GM23338 (cell line): Measurements from ENCODE around the gene FNDC3B. TPM values are rescaled to one million over a fixed set of nuclear protein-coding genes. Genes with fewer than 3 reads are reported as not detected.

Experiments
- ATAC-seq: fragments of 200-7000 bp; cut with Tn5 transposase; 3 replicates; pipeline ENCODE4 v1.9.1; 2020
- DNase-seq: peaks from one replicate; pipeline ENCODE4 v3.0.0-alpha.2; 2015; ENCODE audit warnings: low spot score
- H2AFZ ChIP-seq: fragments of 200-600 bp; sonication (generic); 2 replicates; pipeline ENCODE4 v1.8.0; 2016; ENCODE audit warnings: antibody characterized with exemption, mild to moderate bottlenecking, moderate library complexity
- H3F3A ChIP-seq: fragments of 200-600 bp; sonication (generic); replicated peaks from 2 replicates; pipeline ENCODE4 v1.8.0; 2017; ENCODE audit warnings: antibody characterized with exemption, mixed run types, low read depth
- H3K27ac ChIP-seq: fragments of 200-600 bp; sonication (generic); 2 replicates; pipeline ENCODE4 v1.6.1; 2016; ENCODE audit warnings: low read depth
- H3K27me3 ChIP-seq: fragments of 200-600 bp; sonication (generic); 2 replicates; pipeline ENCODE4 v1.8.0; 2016; ENCODE audit warnings: mild to moderate bottlenecking, mixed run types, moderate library complexity; ENCODE audit not compliant: insufficient read depth
- H3K36me3 ChIP-seq: fragments of 200-600 bp; sonication (generic); 2 replicates; pipeline ENCODE4 v1.8.0; 2016; ENCODE audit warnings: mild to moderate bottlenecking; ENCODE audit not compliant: insufficient read depth
- H3K4me1 ChIP-seq: fragments of 200-600 bp; sonication (generic); 2 replicates; pipeline ENCODE4 v1.8.0; 2016; ENCODE audit warnings: mild to moderate bottlenecking, moderate library complexity; ENCODE audit not compliant: insufficient read depth
- H3K4me2 ChIP-seq: fragments of 200-600 bp; sonication (generic); 2 replicates; pipeline ENCODE4 v1.7.1; 2017; ENCODE audit warnings: mixed run types
- H3K4me3 ChIP-seq: fragments of 200-600 bp; sonication (generic); 2 replicates; pipeline ENCODE4 v1.6.1; 2016; ENCODE audit warnings: mixed run types
- H3K79me2 ChIP-seq: fragments of 200-600 bp; sonication (generic); replicated peaks from 2 replicates; pipeline ENCODE4 v1.8.0; 2017; ENCODE audit warnings: mild to moderate bottlenecking; ENCODE audit not compliant: insufficient read depth
- H3K9me2 ChIP-seq: fragments of 200-600 bp; sonication (generic); 2 replicates; pipeline ENCODE4 v1.8.0; 2017; ENCODE audit not compliant: insufficient read depth
- H4K20me1 ChIP-seq: fragments of 200-600 bp; sonication (generic); replicated peaks from 2 replicates; pipeline ENCODE4 v1.8.0; 2017; ENCODE audit warnings: mild to moderate bottlenecking; ENCODE audit not compliant: insufficient read depth
- H3K27ac Mint-ChIP-seq: 2 replicates; pipeline ENCODE4 v1.8.0; 2020; ENCODE audit warnings: inconsistent platforms, mild to moderate bottlenecking, moderate library complexity, mixed read lengths
- H3K27me3 Mint-ChIP-seq: 3 replicates; pipeline ENCODE4 v1.8.0; 2022; ENCODE audit warnings: low read depth, mild to moderate bottlenecking, moderate library complexity, mixed read lengths, inconsistent platforms; ENCODE audit not compliant: insufficient read depth, poor library complexity
- H3K36me3 Mint-ChIP-seq: 3 replicates; pipeline ENCODE4 v1.8.0; 2021; ENCODE audit warnings: low read depth, mild to moderate bottlenecking, inconsistent platforms, moderate library complexity, mixed read lengths
- H3K4me1 Mint-ChIP-seq: 3 replicates; pipeline ENCODE4 v1.8.0; 2020; ENCODE audit warnings: mild to moderate bottlenecking, inconsistent platforms, mixed read lengths
- H3K4me3 Mint-ChIP-seq: 3 replicates; pipeline ENCODE4 v1.8.0; 2021; ENCODE audit warnings: moderate library complexity, mild to moderate bottlenecking, inconsistent platforms, mixed read lengths
- H3K9me3 Mint-ChIP-seq: 3 replicates; pipeline ENCODE4 v1.8.0; 2020; ENCODE audit warnings: moderate library complexity, mild to moderate bottlenecking, inconsistent platforms, mixed read lengths
- CREB1 ChIP-seq: fragments of 250-450 bp; sonication (Bioruptor Pico); IDR thresholded peaks from 2 replicates; pipeline ENCODE4 v1.5.0; 2020; ENCODE audit warnings: low read depth, mild to moderate bottlenecking, moderate library complexity
- CTCF ChIP-seq, 2 experiments: fragments of 200-600 bp in 1 of 2; sonication (generic) in 1 of 2; conservative IDR thresholded peaks; 2 replicates each; pipeline versions ENCODE4 v1.5.1 to v1.6.1; 2016 to 2017; ENCODE audit warnings: antibody characterized with exemption in 2 of 2, low read depth in 2 of 2, mild to moderate bottlenecking in 2 of 2, moderate library complexity in 1 of 2
- JUNB ChIP-seq: IDR thresholded peaks from one replicate; pipeline ENCODE4 v1.6.1; 2016; ENCODE audit warnings: antibody characterized with exemption; ENCODE audit not compliant: unreplicated experiment
- NANOG ChIP-seq: IDR thresholded peaks from 2 replicates; pipeline ENCODE4 v1.6.1; 2016; ENCODE audit warnings: antibody characterized with exemption, borderline replicate concordance
- POLR2AphosphoS5 ChIP-seq: IDR thresholded peaks from 2 replicates; pipeline ENCODE4 v1.6.1; 2016; ENCODE audit warnings: antibody characterized with exemption, low read depth
- STAT1 ChIP-seq: IDR thresholded peaks from one replicate; pipeline ENCODE4 v1.6.1; 2016; ENCODE audit warnings: antibody characterized with exemption; ENCODE audit not compliant: unreplicated experiment
- ZNF114 ChIP-seq: fragments of 250-450 bp; sonication (Bioruptor Pico); IDR thresholded peaks from 2 replicates; pipeline ENCODE4 v1.5.0; 2020; ENCODE audit warnings: mild to moderate bottlenecking, moderate library complexity
- ZNF462 ChIP-seq: fragments of 250-450 bp; sonication (Bioruptor Pico); IDR thresholded peaks from 2 replicates; pipeline ENCODE4 v1.5.0; 2020; ENCODE audit warnings: mild to moderate bottlenecking, moderate library complexity
- polyA plus RNA-seq: library from polyadenylated mRNA; unstranded; fragments of >200 nt; fragmentation: Nextera tagmentation; extraction: Ambion mirVana; gene quantifications from 2 replicates; pipeline ENCODE4 v1.2.1, GENCODE V29; 2016
- total RNA-seq: library from RNA; depleted of rRNA; stranded (reverse); fragments of >200 nt; shearing (Covaris generic); gene quantifications from 2 replicates; pipeline ENCODE4 v1.2.3, GENCODE V29; 2014
- TF ChIP-seq, protein P1 (sequence below): IDR thresholded peaks from 2 replicates; pipeline ENCODE4 v1.6.1; 2016; ENCODE audit warnings: antibody characterized with exemption
- TF ChIP-seq, protein P2 (sequence below): IDR thresholded peaks from one replicate; pipeline ENCODE4 v1.6.1; 2018; ENCODE audit warnings: antibody characterized with exemption; ENCODE audit not compliant: unreplicated experiment

The FNDC3B gene
- total and polyA plus RNA-seq, 2 experiments from 2014 or later, result 19.1 to 55.4 TPM

- TF ChIP-seq NANOG (no peak), CTCF (conservative IDR thresholded peaks at IDR 0.05; ENCODE audit: low read depth in 2 of 2) (no peak), ZNF114 (CRISPR knock-in tag) (no peak), POLR2AphosphoS5 (no peak)
- TF ChIP-seq, protein P1, sequence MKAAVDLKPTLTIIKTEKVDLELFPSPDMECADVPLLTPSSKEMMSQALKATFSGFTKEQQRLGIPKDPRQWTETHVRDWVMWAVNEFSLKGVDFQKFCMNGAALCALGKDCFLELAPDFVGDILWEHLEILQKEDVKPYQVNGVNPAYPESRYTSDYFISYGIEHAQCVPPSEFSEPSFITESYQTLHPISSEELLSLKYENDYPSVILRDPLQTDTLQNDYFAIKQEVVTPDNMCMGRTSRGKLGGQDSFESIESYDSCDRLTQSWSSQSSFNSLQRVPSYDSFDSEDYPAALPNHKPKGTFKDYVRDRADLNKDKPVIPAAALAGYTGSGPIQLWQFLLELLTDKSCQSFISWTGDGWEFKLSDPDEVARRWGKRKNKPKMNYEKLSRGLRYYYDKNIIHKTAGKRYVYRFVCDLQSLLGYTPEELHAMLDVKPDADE, result no peak
- TF ChIP-seq, protein P2, sequence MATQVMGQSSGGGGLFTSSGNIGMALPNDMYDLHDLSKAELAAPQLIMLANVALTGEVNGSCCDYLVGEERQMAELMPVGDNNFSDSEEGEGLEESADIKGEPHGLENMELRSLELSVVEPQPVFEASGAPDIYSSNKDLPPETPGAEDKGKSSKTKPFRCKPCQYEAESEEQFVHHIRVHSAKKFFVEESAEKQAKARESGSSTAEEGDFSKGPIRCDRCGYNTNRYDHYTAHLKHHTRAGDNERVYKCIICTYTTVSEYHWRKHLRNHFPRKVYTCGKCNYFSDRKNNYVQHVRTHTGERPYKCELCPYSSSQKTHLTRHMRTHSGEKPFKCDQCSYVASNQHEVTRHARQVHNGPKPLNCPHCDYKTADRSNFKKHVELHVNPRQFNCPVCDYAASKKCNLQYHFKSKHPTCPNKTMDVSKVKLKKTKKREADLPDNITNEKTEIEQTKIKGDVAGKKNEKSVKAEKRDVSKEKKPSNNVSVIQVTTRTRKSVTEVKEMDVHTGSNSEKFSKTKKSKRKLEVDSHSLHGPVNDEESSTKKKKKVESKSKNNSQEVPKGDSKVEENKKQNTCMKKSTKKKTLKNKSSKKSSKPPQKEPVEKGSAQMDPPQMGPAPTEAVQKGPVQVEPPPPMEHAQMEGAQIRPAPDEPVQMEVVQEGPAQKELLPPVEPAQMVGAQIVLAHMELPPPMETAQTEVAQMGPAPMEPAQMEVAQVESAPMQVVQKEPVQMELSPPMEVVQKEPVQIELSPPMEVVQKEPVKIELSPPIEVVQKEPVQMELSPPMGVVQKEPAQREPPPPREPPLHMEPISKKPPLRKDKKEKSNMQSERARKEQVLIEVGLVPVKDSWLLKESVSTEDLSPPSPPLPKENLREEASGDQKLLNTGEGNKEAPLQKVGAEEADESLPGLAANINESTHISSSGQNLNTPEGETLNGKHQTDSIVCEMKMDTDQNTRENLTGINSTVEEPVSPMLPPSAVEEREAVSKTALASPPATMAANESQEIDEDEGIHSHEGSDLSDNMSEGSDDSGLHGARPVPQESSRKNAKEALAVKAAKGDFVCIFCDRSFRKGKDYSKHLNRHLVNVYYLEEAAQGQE, result no peak
Observed at GRCh38 chr3:172203522-172204258, 164.3 kb downstream of the FNDC3B start (continued).

GRCh38 chr3:172204716-172205115 lies 165.3 kb downstream of the FNDC3B start:
- peaks cover 46% of the 10 kb centered on the region for H3K4me1 Mint-ChIP-seq
- no peak overlapping the region for H3K27ac Mint-ChIP-seq
- H3K36me3 ChIP-seq, result no peaks in the 10 kb centered on the region
- no peaks in the 10 kb centered on the region for H3F3A ChIP-seq
- no peaks in the 10 kb centered on the region for H4K20me1 ChIP-seq
- H3K4me3 ChIP-seq, result no peak overlapping the region
- H3K27ac ChIP-seq, result no peak overlapping the region
- no peak overlapping the region for H2AFZ ChIP-seq
- peaks cover 36% of the 10 kb centered on the region for H3K36me3 Mint-ChIP-seq
- H3K9me2 ChIP-seq, result no peaks in the 10 kb centered on the region
- no peaks in the 10 kb centered on the region for H3K27me3 ChIP-seq
- DNase-seq (no peak), ATAC-seq (no peak)
- H3K27me3 Mint-ChIP-seq, result peaks cover 7% of the 10 kb centered on the region
- H3K4me2 ChIP-seq, result no peak overlapping the region
- H3K4me1 ChIP-seq, result peaks cover 22% of the 10 kb centered on the region
- peaks cover 85% of the 10 kb centered on the region for H3K79me2 ChIP-seq
- H3K9me3 Mint-ChIP-seq, result peaks cover 18% of the 10 kb centered on the region
- H3K4me3 Mint-ChIP-seq, result no peak overlapping the region
- TF ChIP-seq STAT1 (no peak), ZNF114 (CRISPR knock-in tag) (no peak), NANOG (no peak), CREB1 (CRISPR knock-in tag) (no peak), ZNF462 (CRISPR knock-in tag) (no peak), JUNB (no peak)
- TF ChIP-seq, protein P1, result no peak
